ENCODE results near the gene VPS37B.

GRCh38 chr12:122850695-122851350 is 45.1 kb downstream of the VPS37B start:
- TF ChIP-seq CTCF (IDR thresholded peaks at IDR 0.05) = no peak
- no peak for TF ChIP-seq POLR2A (IDR thresholded peaks at IDR 0.05)
